Measurements from ENCODE around the gene RAB43. TPM values are rescaled to one million over a fixed set of nuclear protein-coding genes. Genes with fewer than 3 reads are reported as not detected.
"Not testable (repeated sequence)": the region's sequence is repeated elsewhere in the genome, so short reads cannot be mapped to it uniquely, and the experiment has no call there.

RAB43 gene
- total RNA-seq, 4 donors from 2014 or later: 7.5 to 18.4 (median 17.6) TPM

DNA sequence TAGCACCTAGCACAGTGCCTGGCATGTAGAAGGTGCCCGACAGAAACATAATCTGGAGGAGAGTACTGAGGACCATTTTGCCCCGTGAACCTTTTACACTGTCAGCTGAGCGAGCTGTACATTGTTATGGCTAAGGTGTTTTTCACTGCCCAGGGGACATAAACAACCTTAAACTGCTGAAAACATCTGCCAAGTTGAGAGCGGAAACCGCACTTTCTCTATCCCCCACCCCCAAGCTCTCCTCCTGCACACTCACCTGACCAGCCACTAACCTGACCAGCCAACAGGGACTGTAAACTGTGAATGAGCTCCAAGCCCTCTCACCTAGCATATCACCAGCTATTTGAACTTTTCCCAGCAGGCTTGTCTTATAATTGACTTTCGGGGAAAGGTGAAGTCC lies 17.6 kb downstream of the RAB43 start:
- no peak for TF ChIP-seq POLR2A (IDR thresholded peaks at IDR 0.05; ENCODE audit: low read depth)
- no peak for TF ChIP-seq POLR2AphosphoS5 (IDR thresholded peaks at IDR 0.05)
- no peak for TF ChIP-seq CTCF (IDR thresholded peaks at IDR 0.05)
- TF ChIP-seq EP300 (IDR thresholded peaks at IDR 0.05): no peak
- no peak for DNase-seq (ENCODE audit: extremely low spot score)
- intact Hi-C loops (cut with DNase I): no loop called here
- no peaks in the 10 kb centered on the region for H3K9me3 ChIP-seq
- WGBS: 93% methylated on average over 6 of the region's 6 CpGs
- no peak overlapping the region for H3K4me3 ChIP-seq
- H3K27ac ChIP-seq (replicated peaks in 1 of 4): no peak overlapping the region
- peaks cover 0 to 18% (median 13%) of the 10 kb centered on the region in 4 donors for H3K4me1 ChIP-seq
- H3K36me3 ChIP-seq: peaks cover 0 to 34% (median 15%) of the 10 kb centered on the region in 4 donors
- H3K27me3 ChIP-seq: no peaks in the 10 kb centered on the region

DNA sequence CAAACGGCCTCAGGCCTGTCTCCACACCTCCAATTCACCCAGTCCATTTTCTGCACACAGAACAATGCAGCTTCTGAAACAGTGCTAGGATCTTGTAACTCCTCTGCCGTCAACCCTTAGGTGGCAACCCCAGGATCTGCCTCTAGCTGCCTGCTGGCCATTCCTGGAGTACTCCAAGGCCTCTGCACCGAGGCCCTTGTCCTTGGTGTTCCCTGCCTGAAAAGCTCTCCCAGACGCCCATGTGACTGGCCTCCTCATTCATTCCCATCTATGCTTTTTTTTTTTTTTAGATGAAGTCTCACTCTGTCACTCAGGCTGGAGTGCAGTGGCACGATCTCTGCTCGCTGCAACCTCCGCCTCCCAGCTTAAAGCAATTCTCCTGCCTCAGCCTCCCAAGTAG lies 18.3 kb downstream of the RAB43 start:
- Histone ChIP-seq H3K36me3 (peaks cover 0 to 27% (median 15%) of the 10 kb centered on the region in 4 donors), H3K9me3 (no peaks in the 10 kb centered on the region), H3K4me1 (peaks cover 0 to 18% (median 13%) of the 10 kb centered on the region in 4 donors), H3K4me3 (no peak overlapping the region), H3K27me3 (no peaks in the 10 kb centered on the region), H3K27ac (replicated peaks in 1 of 4) (no peak overlapping the region)
- intact Hi-C loops (cut with DNase I): no loop called here
- WGBS: 92% methylated on average over 7 of the region's 7 CpGs
- DNase-seq (ENCODE audit: extremely low spot score): no peak
- TF ChIP-seq POLR2AphosphoS5 (IDR thresholded peaks at IDR 0.05): no peak
- no peak for TF ChIP-seq POLR2A (IDR thresholded peaks at IDR 0.05; ENCODE audit: low read depth)

- H3K27me3 ChIP-seq: no peaks in the 10 kb centered on the region
- H3K4me3 ChIP-seq: no peak overlapping the region
- 92% methylated on average over 12 of the region's 12 CpGs for WGBS
- no peak for DNase-seq (ENCODE audit: extremely low spot score)
- H3K36me3 ChIP-seq: peaks cover 0 to 12% (median 6%) of the 10 kb centered on the region in 4 donors
- H3K4me1 ChIP-seq: peaks cover 0 to 10% (median 7%) of the 10 kb centered on the region in 4 donors
- intact Hi-C loops (cut with DNase I): no loop called here
- no peak overlapping the region for H3K27ac ChIP-seq (replicated peaks in 1 of 4)
- TF ChIP-seq POLR2A (IDR thresholded peaks at IDR 0.05; ENCODE audit: low read depth) (no peak), EP300 (IDR thresholded peaks at IDR 0.05) (no peak), POLR2AphosphoS5 (IDR thresholded peaks at IDR 0.05) (no peak), CTCF (IDR thresholded peaks at IDR 0.05) (no peak)
- H3K9me3 ChIP-seq: no peaks in the 10 kb centered on the region
Observed at GRCh38 chr3:129101370-129102138, 20.1 kb downstream of the RAB43 start.

DNA sequence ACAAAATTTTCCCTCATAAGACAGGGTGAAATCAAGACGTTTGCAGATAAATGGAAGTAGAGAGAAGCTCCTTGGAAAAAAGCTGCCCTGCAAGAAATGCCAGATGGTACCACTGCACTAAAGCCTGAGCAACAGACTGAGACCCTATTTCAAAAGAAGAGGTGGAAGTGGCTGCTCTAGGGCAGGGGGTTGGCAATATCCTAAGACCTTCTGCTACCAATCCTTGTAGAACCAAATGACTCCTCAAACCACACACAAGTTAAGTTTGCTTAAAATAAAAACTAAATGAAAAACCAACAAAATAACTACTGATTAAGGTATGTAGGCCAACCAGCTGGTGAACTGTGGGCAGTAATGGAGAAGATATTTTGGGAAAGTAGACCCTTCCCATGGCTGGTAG lies 21.3 kb downstream of the RAB43 start:
- intact Hi-C loops (cut with DNase I): no loop called here
- no peak for TF ChIP-seq POLR2AphosphoS5 (IDR thresholded peaks at IDR 0.05)
- TF ChIP-seq POLR2A (IDR thresholded peaks at IDR 0.05; ENCODE audit: low read depth): no peak
- TF ChIP-seq EP300 (IDR thresholded peaks at IDR 0.05): no peak
- no peak for TF ChIP-seq CTCF (IDR thresholded peaks at IDR 0.05)
- Histone ChIP-seq H3K4me3 (no peak overlapping the region), H3K27ac (replicated peaks in 1 of 4) (no peak overlapping the region), H3K4me1 (peaks cover 0 to 7% (median 3%) of the 10 kb centered on the region in 4 donors), H3K36me3 (peaks cover 0 to 9% (median 7%) of the 10 kb centered on the region in 4 donors), H3K27me3 (no peaks in the 10 kb centered on the region), H3K9me3 (no peaks in the 10 kb centered on the region)
- 58% methylated on average over 1 of the region's 1 CpG for WGBS
- DNase-seq (ENCODE audit: extremely low spot score): no peak

- Histone ChIP-seq H3K36me3 (peaks cover 10 to 49% (median 44%) of the 10 kb centered on the region in 4 donors), H3K9me3 (no peaks in the 10 kb centered on the region), H3K4me3 (no peak overlapping the region), H3K27me3 (no peaks in the 10 kb centered on the region), H3K27ac (replicated peaks in 1 of 4) (no peak overlapping the region), H3K4me1 (no peaks in the 10 kb centered on the region)
- WGBS: 91% methylated on average over 9 of the region's 10 CpGs
- no peak for DNase-seq (ENCODE audit: extremely low spot score)
- intact Hi-C loops (cut with DNase I): no loop called here
- TF ChIP-seq POLR2A (IDR thresholded peaks at IDR 0.05; ENCODE audit: low read depth) (no peak), CTCF (IDR thresholded peaks at IDR 0.05) (no peak), POLR2AphosphoS5 (IDR thresholded peaks at IDR 0.05) (no peak), EP300 (IDR thresholded peaks at IDR 0.05) (no peak)
Observed at GRCh38 chr3:129095285-129095684, 26.3 kb downstream of the RAB43 start.

- not testable (repeated sequence) for DNase-seq (ENCODE audit: extremely low spot score); H3K27me3 ChIP-seq; H3K4me3 ChIP-seq; H3K9me3 ChIP-seq; H3K27ac ChIP-seq (replicated peaks in 1 of 4)
- peaks cover 6 to 23% (median 22%) of the 10 kb centered on the region in 4 donors for H3K36me3 ChIP-seq
- peaks cover 6 to 12% (median 11%) of the 10 kb centered on the region in 4 donors for H3K4me1 ChIP-seq
- intact Hi-C loops (cut with DNase I): loop anchor here (10.0 kb wide), 1 partner anchor 114 kb away; no protein-coding TSS in a partner anchor
- WGBS: no CpG with 5 or more reads among the region's 6 CpGs
Observed at GRCh38 chr3:129088312-129088711, 33.3 kb downstream of the RAB43 start.

GRCh38 chr3:129087904-129088303 lies 33.7 kb downstream of the RAB43 start:
- H3K4me3 ChIP-seq; H3K9me3 ChIP-seq; DNase-seq (ENCODE audit: extremely low spot score); H3K27me3 ChIP-seq: not testable (repeated sequence)
- Histone ChIP-seq H3K36me3 (peaks cover 2 to 19% (median 18%) of the 10 kb centered on the region in 4 donors), H3K27ac (replicated peaks in 1 of 4) (peak overlapping the region; percentile 44 to 88 (median 68)), H3K4me1 (peaks cover 6 to 12% (median 11%) of the 10 kb centered on the region in 4 donors)
- intact Hi-C loops (cut with DNase I): loop anchor here (10.0 kb wide), 1 partner anchor 113 kb away; no protein-coding TSS in a partner anchor
- WGBS: no CpG with 5 or more reads among the region's 9 CpGs
